GM18907 (cell line): Measurements from ENCODE around the gene ZNF22.
A peak's percentile ranks its signal among the peaks of the same experiment; 100 is the strongest.

ENCODE experiments used
- ATAC-seq: cut with Tn5 transposase; IDR thresholded peaks from one replicate; pipeline ENCODE4 v1.9.1; 2021; ENCODE audit warnings: mild to moderate bottlenecking, moderate library complexity; ENCODE audit not compliant: unreplicated experiment

ZNF22 gene

GRCh38 chr10:44963772-44964633 is 36.7 kb upstream of the ZNF22 start:
- peak; percentile 15 for ATAC-seq

DNA sequence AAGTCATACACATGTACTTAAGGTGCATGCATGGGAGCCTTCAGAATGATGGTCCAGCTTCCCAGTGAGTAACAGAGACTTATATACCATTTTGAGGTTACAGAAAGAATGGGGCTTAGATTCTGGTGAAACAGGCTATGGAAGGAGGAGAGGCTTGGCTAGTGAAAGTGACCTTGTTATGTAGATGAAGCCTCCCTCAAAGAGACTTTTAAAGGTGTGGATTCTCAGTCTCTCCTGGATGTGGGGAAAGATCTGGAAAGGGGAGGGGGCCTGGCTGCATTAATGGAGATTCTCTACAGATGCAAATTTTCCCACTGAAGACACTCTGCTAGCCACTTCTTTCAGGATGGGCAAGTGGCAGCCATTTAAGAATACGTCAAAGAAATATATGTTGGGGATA is 35.6 kb upstream of the ZNF22 start:
- no peak for ATAC-seq

DNA sequence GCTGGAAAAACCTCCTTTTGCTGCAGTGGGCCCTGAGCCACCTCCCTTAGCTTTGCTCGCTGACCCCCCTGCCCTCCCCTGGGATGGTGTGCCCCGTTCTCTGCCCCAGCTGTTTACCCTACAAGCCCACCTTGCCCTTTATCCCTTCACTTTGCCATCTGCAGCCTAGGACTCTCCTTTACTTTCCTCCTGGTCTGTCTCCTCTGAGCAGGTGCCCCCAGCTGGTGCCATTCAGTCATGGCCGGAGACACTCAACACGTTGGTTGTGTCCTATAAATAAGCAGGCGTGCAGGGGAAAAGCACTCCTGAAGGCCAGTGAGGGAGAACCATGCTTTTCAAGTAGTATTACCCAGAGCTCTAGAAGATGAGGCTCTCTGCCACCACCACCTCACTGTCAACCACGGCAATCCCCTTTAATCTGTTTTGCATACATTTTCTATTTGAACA is 35.0 kb upstream of the ZNF22 start:
- peak; percentile 51 for ATAC-seq

DNA sequence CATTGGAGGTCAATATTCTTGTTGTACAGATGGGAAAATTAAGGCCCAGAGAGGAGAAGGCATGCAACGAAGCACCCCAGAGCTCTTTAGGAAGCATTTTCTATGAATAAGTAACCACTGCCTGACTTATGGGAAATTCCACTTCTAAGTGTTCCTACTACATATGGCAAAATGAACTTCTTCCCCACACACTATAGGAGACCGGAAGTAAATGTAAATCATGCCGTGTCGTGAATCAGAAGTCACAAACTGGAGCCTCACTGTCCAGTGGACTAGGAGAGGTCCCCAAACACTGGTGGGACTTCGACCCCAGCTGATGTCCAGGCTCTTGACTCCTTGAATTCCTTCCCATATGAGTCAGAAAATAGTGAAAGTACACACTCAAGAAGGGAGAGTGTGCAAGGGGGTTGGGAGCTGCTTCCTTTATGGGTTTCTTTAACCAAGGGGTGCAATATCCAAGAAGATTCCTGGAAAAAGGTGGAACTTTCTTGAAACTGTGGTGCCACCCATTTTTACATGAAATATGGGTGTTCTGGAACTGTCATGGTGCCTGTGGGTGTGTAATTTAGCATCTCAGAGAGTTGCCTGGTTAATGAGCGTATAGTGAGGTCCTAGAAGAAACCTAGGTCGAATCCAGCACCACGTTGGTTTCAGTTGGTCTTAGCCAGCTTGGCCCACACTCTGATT is 34.5 kb upstream of the ZNF22 start:
- peak; percentile 40 for ATAC-seq

DNA sequence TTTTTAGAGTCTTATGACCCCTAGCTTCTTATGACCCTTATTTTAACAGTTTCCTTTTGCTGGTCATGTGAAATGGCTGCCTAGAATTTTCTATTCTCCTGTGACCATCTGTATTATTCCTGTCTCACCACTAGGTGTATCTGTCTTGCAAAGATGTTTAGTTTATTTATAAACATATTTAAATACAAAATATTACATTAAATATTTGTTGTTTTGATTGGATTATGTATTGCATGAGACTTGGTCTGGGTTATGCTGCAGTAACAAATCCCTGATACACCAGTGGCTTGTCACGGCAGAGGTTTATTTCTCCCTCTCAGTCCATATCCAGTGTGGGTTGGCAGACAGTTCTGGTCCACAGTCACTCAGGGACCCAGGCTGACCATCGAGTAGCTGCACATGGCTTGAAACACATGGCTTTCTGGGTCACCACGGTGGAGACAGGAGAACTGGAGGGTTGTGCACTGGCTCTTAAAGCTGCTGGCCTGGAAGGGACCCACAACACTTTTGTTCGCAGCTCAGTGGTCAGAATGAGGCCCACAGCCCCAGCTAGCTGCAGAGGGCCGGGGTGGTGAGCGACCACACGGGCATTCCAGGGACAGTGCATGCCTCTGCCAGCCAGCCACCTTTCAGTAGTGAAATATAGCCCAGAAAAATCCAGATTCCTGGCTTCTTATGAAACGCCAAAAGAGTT is 33.8 kb upstream of the ZNF22 start:
- ATAC-seq, result no peak

- no peak for ATAC-seq
These were observed 33.1 kb upstream of the ZNF22 start for GRCh38 chr10:44967616-44968015.

DNA sequence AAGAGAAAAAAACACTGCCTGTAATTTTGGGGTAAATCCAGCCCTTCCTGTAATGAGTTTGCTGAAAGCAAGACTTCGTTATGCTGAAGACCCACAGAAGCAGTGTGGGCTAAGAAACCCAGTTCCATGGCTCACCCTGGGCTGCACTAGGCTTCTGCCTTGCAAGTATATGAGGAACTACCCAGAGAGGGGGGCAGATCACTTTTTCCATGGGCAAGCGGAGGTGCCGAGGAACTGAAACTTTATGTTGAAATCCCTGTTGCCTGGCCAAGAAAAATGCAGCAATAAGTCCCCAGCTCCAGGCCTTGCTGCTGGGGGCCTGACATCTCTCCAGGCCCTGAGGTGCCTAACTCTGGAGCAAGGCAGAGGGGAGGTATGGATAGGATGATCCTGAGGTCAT is 32.6 kb upstream of the ZNF22 start:
- ATAC-seq, result no peak

DNA sequence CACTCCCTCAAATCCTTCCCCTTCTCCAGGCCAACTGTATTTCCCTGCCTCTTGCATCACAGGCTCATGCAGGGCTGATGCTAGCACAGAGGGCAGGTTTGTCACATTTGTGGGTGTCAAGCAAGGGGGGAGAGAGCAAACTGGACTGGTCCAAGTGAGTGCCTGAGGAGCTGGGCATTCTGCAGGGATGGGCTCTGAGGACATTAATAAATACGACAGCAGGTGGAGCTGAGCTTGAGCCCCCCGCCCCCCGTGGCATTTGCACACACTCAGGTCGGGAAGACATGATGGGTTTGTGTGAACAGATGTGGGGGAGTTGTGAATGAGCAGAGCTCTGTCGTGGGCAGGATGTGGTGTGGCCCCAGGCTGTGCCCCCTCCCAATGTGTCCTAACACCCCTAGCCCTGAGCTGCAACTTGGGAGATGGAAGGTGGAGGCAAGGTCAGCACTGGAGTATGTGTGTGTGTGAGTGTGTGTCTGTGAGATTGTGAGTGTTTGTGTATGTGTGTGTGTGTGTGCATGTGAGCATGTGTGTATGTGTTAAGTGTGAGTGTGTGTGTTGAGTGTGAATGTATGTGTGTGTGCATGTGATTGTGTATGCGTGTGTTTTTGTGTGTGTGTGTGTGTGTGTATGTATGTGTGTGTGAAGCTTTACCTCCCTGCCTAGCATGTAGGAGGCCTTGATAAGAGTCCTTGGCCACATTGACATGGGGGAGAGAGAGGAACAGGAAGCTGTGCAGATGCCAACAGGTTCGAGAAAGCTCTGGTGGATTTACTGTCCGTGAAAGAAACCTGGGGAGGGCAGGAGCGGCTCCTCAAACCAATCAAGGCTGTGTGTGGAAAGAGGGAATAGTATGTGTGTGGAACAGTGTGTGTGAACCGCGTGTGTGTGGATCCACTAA is 32.0 kb upstream of the ZNF22 start:
- ATAC-seq, result no peak

GRCh38 chr10:44969854-44970253 is 30.9 kb upstream of the ZNF22 start:
- no peak for ATAC-seq

DNA sequence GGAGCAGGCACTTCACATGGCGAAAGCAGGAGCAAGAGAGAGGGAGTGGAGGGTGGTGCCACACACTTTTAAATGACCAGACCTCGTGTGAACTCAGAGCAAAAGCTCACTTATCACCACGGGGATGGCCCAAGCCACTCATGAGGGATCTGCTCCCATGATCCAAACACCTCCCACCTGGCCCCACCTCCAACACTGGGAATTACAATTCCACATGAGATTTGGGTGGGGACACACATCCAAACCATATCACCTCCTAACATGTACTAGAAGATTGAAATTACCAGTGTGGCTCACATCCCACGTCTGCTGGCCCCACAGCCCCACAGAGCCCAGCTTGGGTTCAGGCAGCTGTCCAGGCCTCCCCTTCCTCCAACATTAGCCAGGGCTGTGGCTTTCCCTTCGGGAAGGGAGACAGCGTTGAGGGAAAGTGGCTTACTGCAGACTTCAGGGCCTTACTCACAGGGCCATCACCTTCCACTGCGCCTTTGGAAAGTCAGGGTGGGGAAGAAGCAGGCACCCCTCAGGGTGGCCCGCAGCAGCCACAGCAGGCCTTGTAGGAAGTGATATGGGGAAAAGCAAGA is 29.8 kb upstream of the ZNF22 start:
- no peak for ATAC-seq

DNA sequence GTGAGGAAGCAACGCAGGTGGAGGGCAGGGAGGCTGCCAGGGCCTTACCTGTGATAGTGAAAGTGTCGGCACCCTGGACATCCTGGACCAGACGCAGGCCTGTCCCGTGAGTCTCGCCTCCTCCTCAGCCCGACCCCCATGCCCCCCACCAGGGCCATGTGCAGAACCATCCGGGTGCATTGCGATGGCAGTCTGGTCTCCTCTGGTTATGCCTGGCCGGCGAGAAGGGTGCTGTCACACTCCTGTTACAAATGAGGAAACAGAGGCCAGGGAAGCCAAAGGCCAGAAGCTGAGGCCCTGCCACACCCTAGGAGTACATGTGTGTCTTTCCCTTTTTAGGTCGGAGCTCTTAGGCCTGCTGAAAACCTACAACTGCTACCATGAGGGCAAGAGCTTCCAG is 29.3 kb upstream of the ZNF22 start:
- ATAC-seq, result no peak

DNA sequence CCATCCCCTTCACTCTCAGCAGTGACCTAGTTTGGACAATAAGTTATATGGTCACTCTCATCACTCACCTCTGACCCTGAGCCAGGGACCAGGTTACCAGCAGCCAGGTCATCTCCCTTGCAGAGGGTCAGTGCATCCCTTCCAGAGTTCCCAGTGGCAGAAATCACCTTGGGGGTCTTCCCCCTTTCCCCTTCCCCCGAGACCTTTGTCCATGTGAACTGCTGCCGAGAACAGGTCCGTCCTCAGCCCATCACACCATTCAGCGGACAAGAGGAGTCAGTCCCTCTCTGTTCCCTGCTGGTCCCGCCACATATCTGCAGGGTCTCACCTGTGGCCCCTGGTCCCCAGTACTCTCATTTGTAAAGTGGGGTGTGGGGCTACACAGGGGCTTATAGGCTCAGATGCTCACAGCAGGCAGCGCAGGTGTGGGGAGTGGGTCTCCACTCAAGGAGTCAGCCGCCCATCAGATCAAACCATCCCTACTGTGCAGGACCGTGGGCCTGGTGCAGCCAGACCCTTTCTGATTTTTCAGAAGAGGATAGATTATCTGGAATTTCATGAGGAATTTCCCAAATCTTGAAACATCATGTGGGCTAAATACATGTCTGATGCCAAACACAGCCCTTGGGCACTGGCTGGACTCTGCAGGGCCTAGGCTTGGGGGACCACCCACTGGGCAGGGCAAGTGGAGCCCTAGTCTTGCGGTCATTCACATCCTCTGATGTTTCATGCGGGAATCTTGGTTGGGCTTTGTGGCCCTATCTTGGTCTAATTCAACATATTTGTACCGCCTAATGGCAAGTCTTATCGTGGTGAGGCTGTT is 28.6 kb upstream of the ZNF22 start:
- ATAC-seq, result no peak

DNA sequence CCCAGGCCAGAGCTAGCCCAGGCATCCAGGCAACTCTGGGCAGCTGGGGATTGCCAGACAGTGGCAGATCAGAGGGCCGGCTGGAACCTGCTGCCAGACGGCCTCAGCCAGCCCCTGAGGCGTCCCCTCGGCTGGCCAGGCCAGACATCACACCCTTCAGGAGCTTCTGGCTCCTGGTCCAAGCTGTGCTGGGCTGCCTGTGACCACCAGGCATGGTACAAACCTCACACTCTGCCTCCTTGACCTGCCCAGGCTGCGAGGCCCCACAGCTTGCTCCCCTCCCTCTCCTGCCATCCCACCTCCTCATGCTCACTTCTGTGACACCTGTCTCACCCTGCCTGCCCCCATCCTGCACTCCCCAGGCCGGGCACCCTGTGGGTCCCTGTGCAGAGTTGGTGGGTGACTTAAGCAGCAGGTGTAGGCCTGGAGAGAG is 27.8 kb upstream of the ZNF22 start:
- no peak for ATAC-seq

DNA sequence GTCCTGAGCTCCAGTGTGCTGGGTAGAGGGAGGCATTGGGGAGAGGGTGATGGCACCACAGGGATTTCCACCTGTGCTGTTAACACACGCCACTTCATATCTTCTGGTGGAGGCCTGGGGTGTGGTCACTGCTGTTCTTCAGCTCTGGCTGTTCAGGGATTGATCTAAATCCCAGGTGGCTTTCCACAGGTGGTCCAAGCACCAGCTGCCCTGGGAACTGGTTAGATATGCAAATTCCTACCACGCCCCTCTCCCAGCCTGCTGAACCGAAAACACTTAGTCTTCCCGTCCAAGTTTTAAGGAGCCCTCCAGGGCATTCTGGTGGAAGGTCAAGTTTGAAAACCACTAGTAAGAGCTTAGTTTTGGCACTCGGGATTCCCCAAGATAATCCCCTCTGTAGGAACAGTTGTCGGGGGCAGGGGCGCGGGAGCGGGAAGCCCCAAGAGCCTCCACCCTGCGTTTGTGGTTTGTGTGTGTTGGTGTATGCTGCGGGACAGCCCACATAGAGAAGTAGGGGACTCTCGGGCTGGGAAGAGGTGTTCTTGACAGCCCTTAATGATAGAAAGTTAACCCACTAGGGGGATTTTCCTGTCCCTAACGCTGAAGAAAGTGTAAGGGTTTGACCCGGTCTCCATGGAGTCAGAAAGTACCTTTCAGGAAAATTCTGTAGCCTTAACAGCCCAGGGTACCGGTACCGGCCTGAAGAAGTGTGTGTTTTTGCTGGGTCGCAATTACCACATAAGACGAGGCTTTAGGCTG is 27.2 kb upstream of the ZNF22 start:
- ATAC-seq, result peak; percentile 32

- no peak for ATAC-seq
These were observed 26.6 kb upstream of the ZNF22 start for GRCh38 chr10:44974082-44974627.

- peak; percentile 64 for ATAC-seq
These were observed 25.9 kb upstream of the ZNF22 start for GRCh38 chr10:44974628-44975430.
